ENCODE results near the gene TEX22.

Gene TEX22

DNA sequence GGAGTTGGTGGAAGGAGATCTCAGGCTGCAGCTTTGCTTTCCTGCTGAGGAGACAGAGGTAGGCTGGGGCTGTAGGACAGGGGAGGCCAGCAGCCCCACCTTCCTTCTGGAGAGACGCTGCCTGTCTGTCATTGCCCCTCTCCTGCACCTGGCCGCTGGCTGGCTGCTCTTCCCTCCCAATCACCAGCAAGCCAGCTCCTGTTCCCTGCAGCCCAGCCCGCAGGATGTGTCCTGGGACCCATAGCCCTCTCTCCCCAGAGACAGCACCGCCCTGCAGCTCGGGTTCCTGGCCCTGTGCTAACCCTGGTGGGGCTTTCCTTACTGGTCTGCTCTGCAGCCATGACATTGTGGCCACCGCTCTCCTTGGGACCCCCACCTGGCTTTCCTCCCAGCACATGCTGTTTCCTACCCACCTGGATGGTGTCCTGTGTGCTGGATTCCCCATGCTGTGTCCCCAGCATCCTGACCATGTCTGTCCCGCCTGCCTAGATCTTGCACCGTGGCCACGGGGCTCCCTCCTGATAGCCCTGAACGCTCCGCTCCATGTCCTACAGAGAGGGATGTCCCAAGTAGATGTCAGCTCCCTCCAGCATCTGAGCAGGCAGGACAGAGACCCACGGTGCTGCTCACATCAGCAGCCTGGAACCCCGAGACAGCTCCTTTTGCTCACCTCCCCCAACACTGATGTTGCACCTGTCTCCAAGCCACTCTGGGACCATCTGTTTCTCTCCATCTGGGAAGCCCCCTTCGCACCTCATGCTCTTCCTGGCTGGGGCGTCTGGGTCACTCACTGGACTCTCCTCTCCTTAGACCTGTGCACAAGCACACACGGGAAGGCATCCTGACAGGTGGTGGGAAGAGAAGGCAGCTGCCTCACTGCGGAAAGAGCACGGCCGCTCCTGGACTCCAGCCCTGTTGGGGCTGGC, 20.2 kb downstream of the TEX22 start:
- H3K4me3 ChIP-seq (replicated peaks in 1 of 2; ENCODE audit: low read depth in 2 of 2, low read length in 2 of 2), result peak overlapping the region; percentile 67 to 76
- no peak for DNase-seq (ENCODE audit: low read depth in 2 of 2)
- TF ChIP-seq, protein P1, sequence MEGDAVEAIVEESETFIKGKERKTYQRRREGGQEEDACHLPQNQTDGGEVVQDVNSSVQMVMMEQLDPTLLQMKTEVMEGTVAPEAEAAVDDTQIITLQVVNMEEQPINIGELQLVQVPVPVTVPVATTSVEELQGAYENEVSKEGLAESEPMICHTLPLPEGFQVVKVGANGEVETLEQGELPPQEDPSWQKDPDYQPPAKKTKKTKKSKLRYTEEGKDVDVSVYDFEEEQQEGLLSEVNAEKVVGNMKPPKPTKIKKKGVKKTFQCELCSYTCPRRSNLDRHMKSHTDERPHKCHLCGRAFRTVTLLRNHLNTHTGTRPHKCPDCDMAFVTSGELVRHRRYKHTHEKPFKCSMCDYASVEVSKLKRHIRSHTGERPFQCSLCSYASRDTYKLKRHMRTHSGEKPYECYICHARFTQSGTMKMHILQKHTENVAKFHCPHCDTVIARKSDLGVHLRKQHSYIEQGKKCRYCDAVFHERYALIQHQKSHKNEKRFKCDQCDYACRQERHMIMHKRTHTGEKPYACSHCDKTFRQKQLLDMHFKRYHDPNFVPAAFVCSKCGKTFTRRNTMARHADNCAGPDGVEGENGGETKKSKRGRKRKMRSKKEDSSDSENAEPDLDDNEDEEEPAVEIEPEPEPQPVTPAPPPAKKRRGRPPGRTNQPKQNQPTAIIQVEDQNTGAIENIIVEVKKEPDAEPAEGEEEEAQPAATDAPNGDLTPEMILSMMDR (IDR thresholded peaks at IDR 0.05; ENCODE audit: low read depth, low read length), result no peak

GRCh38 chr14:105419195-105420091, 21.1 kb downstream of the TEX22 start, which contains the start of gene MTA1:
Gene MTA1, plus strand, starts transcription at chr14:105419827. Its CDS starts 209 bp downstream, at chr14:105420036.
- DNase-seq (ENCODE audit: low read depth in 2 of 2), result peak in 1 of 2 donors; percentile 35
- TF ChIP-seq, protein P1 (IDR thresholded peaks at IDR 0.05; ENCODE audit: low read depth, low read length), result no peak
- peak within 1 kb of the TSS; percentile 76 to 85 for H3K4me3 ChIP-seq (replicated peaks in 1 of 2; ENCODE audit: low read depth in 2 of 2, low read length in 2 of 2)

DNA sequence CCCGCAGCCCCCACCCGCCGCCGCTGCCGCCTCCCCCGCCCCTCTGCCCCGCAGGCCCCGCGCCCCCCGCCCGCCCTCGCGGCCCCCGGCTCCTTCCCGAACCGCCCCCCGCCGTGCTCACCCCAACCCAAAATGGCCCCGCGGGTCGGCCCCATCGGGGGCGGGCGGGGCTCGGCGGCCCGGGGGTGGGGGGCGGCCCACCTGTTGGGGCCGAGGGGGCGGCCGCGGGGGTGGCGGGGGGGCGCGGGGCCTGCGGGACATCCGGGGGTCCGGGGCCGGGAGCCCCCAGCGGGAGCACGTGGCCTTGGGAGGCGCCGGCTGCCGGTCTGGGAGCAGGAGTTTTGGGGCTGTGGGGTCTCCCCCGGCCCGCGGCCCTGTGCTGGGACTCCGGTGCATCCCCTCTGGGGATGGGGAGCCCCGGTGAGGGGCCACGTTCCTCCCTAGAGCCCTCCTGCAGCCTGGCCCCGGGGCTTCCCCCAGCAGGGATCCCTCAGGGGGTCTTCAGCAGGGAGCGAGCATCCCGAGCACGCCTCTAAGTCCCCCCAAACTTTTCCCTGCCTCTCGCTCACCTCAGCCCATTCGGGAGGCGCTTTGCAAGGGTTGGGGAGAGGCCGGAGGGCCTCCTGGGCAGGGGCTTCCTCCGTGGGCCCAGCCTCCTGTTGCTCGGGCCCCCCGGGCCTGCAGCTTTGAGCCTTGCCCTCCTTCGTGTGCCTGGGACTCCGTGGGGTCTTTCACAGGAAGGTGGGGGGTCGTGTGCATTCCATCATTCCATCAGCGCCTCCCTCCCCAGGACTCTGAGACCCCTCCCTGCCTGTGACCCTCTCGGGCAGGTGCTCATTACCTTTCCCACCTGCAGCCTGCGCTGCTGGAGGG, 22.0 kb downstream of the TEX22 start:
- DNase-seq (ENCODE audit: low read depth in 2 of 2), result no peak
- peak overlapping the region; percentile 76 to 85 for H3K4me3 ChIP-seq (replicated peaks in 1 of 2; ENCODE audit: low read depth in 2 of 2, low read length in 2 of 2)
- TF ChIP-seq, protein P1 (IDR thresholded peaks at IDR 0.05; ENCODE audit: low read depth, low read length), result no peak

GRCh38 chr14:105420974-105421674, 22.8 kb downstream of the TEX22 start:
- peak overlapping the region; percentile 76 to 85 for H3K4me3 ChIP-seq (replicated peaks in 1 of 2; ENCODE audit: low read depth in 2 of 2, low read length in 2 of 2)
- TF ChIP-seq, protein P1 (IDR thresholded peaks at IDR 0.05; ENCODE audit: low read depth, low read length), result no peak
- no peak for DNase-seq (ENCODE audit: low read depth in 2 of 2)

- H3K4me3 ChIP-seq (replicated peaks in 1 of 2; ENCODE audit: low read depth in 2 of 2, low read length in 2 of 2), result peak overlapping the region; percentile 76 to 85
- no peak for DNase-seq (ENCODE audit: low read depth in 2 of 2)
- TF ChIP-seq, protein P1 (IDR thresholded peaks at IDR 0.05; ENCODE audit: low read depth, low read length), result no peak
Observed at GRCh38 chr14:105421723-105422615, 23.6 kb downstream of the TEX22 start.

All from cardiac fibroblast (primary cell).